Stimulated activated CD4-positive, alpha-beta T cell treated with anti-CD3 and anti-CD28 coated beads, Interleukin-12 subunit alpha, Interleukin-12 subunit beta, amount 100 ng/mL, for 24 hours (primary cell): ENCODE data around the gene POLRMT.
A peak's percentile ranks its signal among the peaks of the same experiment; 100 is the strongest.
"Not testable (repeated sequence)": the region's sequence is repeated elsewhere in the genome, so short reads cannot be mapped to it uniquely, and the experiment has no call there.

Experiments
- DNase-seq, 2 experiments: peaks; one replicate each; pipeline ENCODE4 v3.0.0-alpha.2; 2020; ENCODE audit warnings: low read depth in 2 of 2

POLRMT gene

GRCh38 chr19:611481-611868 lies 21.9 kb downstream of the POLRMT start:
- peak; percentile 50 to 65 for DNase-seq

DNA sequence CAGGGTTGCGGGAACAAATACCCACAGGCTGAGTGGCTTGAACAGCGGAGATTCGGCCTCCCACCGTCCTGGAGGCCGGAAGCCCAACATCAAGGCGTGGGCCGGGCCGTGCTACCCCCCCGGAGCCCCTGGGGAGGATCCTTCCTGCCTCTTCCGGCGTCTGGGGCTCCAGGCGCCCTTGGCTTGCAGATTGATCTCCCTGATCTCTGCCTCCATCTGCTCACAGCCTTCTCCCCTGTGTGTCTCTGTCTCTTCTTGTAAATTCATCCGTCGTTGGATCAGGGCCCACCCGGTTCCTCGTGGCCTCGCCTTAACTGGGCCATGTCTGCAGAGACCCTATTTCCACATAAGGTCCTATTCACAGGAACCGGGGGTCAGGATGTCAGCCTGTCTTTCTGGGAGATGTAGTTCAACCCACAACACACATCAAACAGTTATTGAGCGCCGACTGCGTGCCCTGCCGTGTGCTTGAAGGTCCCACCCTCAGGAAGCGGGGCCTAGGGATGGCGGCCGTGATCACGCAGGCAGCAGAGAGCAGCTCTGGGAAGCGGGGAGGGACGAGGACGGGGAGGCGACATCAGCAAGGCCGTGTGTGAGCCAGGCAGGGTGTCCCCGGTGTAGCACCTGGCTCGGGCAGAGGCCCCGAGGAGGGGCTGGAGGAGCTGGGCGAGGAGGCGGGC lies 22.4 kb downstream of the POLRMT start:
- DNase-seq = peak; percentile 17 to 49

GRCh38 chr19:610071-610800 lies 23.1 kb downstream of the POLRMT start:
- DNase-seq = no peak

GRCh38 chr19:609004-609346 lies 24.4 kb downstream of the POLRMT start:
- DNase-seq = no peak

DNA sequence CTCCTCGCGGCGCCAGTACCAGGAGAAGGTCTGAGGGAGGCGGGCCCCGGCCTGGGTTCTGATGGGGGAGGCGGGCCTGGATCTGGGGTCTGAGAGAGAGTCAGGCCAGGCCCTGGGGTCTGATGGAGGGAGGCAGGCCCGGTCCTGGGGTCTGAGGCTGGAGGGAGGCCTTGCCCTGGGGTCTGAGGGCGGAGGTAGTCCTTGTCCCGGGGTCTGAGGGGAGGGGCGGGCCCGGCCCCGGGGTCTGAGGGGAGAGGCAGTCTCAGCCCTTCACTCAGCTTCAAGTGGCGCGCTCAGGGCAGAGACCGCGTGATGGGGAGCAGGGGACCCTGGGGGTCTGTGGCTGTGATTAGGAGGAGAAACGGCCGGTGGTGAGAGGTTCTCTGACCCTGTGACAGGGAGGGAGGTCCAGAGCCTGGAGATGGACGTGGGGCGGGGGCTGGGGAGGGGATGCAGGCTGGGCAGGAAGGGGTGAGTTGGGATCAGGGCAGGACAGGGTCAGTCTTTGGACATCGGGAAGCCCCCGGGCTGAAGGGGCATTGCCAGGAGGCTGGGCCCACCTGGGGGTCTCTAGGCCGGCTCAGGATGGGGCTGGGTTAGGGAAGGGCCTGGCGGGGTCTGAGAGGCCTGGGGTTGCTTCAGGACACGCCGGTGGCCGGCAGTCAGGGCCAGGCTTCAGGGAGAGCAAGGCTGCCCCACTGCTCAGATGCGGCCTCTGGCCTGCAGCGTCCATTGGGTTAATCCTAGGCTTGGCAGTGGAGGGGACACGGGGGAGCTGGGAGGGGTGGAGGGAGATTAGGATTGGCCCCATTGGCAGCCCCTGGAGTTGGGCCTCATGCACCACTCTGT lies 25.0 kb downstream of the POLRMT start:
- no peak for DNase-seq

- no peak for DNase-seq
Measured at GRCh38 chr19:607301-608154, 25.8 kb downstream of the POLRMT start.

DNA sequence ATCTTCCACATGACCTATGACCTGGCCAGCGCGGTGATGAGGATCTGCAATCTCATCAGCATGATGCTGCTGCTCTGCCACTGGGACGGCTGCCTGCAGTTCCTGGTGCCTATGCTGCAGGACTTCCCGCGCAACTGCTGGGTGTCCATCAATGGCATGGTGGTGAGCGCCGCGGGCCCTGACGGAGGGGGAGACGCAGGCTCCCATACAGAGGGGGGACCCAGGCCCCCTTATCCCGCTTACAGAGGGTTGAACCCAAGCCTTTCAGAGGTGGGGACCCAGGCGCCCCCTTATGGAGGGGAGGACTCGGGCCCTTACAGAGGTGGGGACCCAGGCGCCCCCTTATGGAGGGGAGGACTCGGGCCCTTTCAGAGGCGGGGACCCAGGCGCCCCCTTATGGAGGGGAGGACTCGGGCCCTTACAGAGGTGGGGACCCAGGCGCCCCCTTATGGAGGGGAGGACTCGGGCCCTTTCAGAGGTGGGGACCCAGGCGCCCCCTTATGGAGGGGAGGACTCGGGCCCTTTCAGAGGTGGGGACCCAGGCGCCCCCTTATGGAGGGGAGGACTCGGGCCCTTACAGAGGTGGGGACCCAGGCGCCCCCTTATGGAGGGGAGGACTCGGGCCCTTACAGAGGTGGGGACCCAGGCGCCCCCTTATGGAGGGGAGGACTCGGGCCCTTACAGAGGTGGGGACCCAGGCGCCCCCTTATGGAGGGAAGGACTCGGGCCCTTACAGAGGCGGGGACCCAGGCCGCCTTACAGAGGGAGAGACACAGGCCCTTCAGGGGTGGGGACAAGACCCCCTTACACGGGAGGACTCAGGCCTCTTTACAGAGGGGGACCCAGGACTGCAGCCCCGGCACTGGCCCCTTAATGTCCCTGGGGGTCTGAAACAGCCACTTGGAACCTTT lies 28.0 kb downstream of the POLRMT start:
- peak in 1 of 2 experiments; percentile 37 for DNase-seq

- peak in 1 of 2 experiments; percentile 46 for DNase-seq
Measured at GRCh38 chr19:604355-604754, 29.0 kb downstream of the POLRMT start.

- not testable (repeated sequence) for DNase-seq
Measured at GRCh38 chr19:603779-604178, 29.6 kb downstream of the POLRMT start.

GRCh38 chr19:603302-603639 lies 30.1 kb downstream of the POLRMT start:
- not testable (repeated sequence) for DNase-seq

GRCh38 chr19:602391-603301 lies 30.7 kb downstream of the POLRMT start:
- no peak for DNase-seq

GRCh38 chr19:601790-602189 lies 31.5 kb downstream of the POLRMT start:
- DNase-seq = no peak

GRCh38 chr19:601310-601709 lies 32.0 kb downstream of the POLRMT start:
- no peak for DNase-seq

DNA sequence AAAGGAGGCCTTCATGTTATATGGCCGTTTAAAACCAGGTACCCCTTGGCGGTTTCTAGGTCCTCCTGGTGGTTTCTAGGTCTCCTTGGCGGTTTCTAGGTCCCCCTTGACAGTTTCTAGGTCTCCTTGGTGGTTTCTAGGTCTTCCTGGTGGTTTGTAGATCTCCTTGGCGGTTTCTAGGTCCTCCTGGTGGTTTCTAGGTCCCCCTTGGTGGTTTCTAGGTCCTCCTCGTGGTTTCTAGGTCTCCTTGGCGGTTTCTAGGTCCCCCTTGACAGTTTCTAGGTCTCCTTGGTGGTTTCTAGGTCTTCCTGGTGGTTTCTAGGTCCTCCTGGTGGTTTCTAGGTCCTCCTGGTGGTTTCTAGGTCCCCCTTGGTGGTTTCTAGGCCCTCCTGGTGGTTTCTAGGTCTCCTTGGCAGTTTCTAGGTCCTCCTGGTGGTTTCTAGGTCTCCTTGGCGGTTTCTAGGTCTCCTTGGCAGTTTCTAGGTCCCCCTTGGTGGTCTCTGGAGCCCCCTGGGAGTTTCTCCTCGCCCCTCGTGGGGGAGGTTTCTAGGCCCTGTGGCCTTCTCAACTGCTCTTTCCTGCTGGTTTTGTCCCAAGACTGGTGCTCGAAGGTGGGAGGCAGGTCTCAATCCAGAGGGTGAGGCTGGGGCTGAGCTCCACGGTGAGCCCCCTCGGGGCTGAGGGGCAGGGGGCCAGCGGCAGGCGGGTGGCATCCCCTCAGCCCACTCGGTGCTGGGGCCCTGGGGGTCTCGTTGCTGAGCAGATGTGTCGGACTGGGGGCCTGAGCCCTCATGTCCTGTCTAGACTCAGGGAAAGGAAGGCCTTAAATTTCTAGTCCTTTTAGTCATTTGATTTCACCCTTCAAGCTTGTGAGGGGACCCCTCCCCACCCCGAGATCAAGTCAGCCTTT lies 35.7 kb downstream of the POLRMT start:
- no peak for DNase-seq

GRCh38 chr19:596263-596655 lies 37.1 kb downstream of the POLRMT start:
- DNase-seq = no peak

GRCh38 chr19:595326-596262 lies 37.7 kb downstream of the POLRMT start:
- no peak for DNase-seq

- no peak for DNase-seq
Measured at GRCh38 chr19:594265-594870, 39.0 kb downstream of the POLRMT start.
